Measurements from ENCODE around the gene PLA2G7. TPM values are rescaled to one million over a fixed set of nuclear protein-coding genes. Genes with fewer than 3 reads are reported as not detected.
A peak's percentile ranks its signal among the peaks of the same experiment; 100 is the strongest.
"Not testable (repeated sequence)": the region's sequence is repeated elsewhere in the genome, so short reads cannot be mapped to it uniquely, and the experiment has no call there.

PLA2G7 gene
- total RNA-seq, 4 donors from 2014 or later: 0.26 to 0.29 TPM; not detected in 2

- intact Hi-C loops (cut with DNase I): no loop called here
- DNase-seq (ENCODE audit: extremely low spot score): peak; percentile 66
- Histone ChIP-seq H3K27ac (replicated peaks in 1 of 4) (no peak overlapping the region), H3K27me3 (no peaks in the 10 kb centered on the region), H3K36me3 (no peaks in the 10 kb centered on the region), H3K4me1 (no peaks in the 10 kb centered on the region), H3K4me3 (no peak overlapping the region), H3K9me3 (no peaks in the 10 kb centered on the region)
- 89% methylated on average over 5 of the region's 5 CpGs for WGBS
- TF ChIP-seq POLR2AphosphoS5 (IDR thresholded peaks at IDR 0.05) (no peak), EP300 (IDR thresholded peaks at IDR 0.05) (no peak), POLR2A (IDR thresholded peaks at IDR 0.05; ENCODE audit: low read depth) (no peak)
- TF ChIP-seq, protein P1, sequence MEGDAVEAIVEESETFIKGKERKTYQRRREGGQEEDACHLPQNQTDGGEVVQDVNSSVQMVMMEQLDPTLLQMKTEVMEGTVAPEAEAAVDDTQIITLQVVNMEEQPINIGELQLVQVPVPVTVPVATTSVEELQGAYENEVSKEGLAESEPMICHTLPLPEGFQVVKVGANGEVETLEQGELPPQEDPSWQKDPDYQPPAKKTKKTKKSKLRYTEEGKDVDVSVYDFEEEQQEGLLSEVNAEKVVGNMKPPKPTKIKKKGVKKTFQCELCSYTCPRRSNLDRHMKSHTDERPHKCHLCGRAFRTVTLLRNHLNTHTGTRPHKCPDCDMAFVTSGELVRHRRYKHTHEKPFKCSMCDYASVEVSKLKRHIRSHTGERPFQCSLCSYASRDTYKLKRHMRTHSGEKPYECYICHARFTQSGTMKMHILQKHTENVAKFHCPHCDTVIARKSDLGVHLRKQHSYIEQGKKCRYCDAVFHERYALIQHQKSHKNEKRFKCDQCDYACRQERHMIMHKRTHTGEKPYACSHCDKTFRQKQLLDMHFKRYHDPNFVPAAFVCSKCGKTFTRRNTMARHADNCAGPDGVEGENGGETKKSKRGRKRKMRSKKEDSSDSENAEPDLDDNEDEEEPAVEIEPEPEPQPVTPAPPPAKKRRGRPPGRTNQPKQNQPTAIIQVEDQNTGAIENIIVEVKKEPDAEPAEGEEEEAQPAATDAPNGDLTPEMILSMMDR (IDR thresholded peaks at IDR 0.05): no peak
Measured at GRCh38 chr6:46748940-46749503, 13.8 kb upstream of the PLA2G7 start.

DNA sequence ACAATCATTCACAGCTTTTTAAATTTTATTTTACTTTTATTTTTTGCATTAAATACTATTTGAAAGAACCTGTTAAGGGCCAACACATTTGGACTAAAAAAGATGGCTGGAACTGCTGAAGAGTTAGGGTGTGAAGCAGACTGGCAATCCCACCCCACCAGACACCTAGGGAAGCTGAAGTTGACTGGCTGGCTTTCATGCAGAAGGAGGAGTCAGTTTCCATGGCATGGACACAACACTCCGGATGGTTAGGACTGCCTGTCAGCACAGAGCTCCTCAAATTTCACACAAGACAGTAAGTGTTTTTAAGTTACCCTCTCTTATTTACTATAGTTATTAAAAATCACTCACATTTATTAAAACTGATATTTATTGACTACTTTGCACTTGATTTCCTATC, 11.5 kb upstream of the PLA2G7 start, which contains the start of gene ANKRD66:
TSS of gene ANKRD66 (plus strand) at position 238 of the 400 bp plus-strand sequence. CDS start 5,016 bp downstream, outside the sequence.
- Histone ChIP-seq H3K27ac (replicated peaks in 1 of 4) (no peak within 1 kb of the TSS), H3K27me3 (no peaks in the 10 kb centered on the region), H3K4me3 (no peak within 1 kb of the TSS), H3K9me3 (no peaks in the 10 kb centered on the region), H3K4me1 (no peaks in the 10 kb centered on the region), H3K36me3 (no peaks in the 10 kb centered on the region)
- WGBS: 43% methylated on average over 1 of the region's 1 CpG
- TF ChIP-seq EP300 (IDR thresholded peaks at IDR 0.05): no peak
- TF ChIP-seq, protein P1 (IDR thresholded peaks at IDR 0.05): no peak
- TF ChIP-seq POLR2AphosphoS5 (IDR thresholded peaks at IDR 0.05): no peak
- no peak for TF ChIP-seq POLR2A (IDR thresholded peaks at IDR 0.05; ENCODE audit: low read depth)
- intact Hi-C loops (cut with DNase I): no loop called here
- DNase-seq (ENCODE audit: extremely low spot score): peak; percentile 62

DNA sequence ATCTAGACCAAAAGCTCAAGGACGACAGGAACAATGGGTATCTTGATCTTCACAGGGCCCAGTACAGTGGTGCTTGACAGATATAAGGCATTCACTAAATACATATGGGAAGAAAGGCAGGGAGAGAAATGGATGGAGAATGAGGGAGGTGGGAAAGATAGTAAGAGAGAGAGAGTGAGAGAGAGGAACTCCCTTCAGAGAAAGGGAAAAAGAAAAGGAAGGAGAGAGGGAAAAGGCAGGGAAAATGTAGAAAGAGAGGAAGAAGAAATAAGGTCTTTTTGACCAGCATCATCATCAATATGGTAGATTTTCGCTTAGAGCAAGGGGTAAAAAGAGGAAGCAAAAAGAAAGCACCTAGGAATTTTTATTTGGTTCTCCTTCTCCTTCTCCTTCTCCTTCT, 10.8 kb upstream of the PLA2G7 start:
- 77% methylated on average over 2 of the region's 2 CpGs for WGBS

GRCh38 chr6:46744159-46744725, 9.1 kb upstream of the PLA2G7 start:
- WGBS: 77% methylated on average over 3 of the region's 3 CpGs
- H3K9me3 ChIP-seq; H3K4me1 ChIP-seq; H3K27ac ChIP-seq (replicated peaks in 1 of 4); H3K27me3 ChIP-seq; H3K36me3 ChIP-seq; H3K4me3 ChIP-seq; intact Hi-C loops (cut with DNase I): not testable (repeated sequence)
- DNase-seq (ENCODE audit: extremely low spot score): peak; percentile 31

More for the DNA sequence above, 10.8 kb upstream of the PLA2G7 start:
- Histone ChIP-seq H3K9me3 (no peaks in the 10 kb centered on the region), H3K27ac (replicated peaks in 1 of 4) (no peak overlapping the region), H3K36me3 (no peaks in the 10 kb centered on the region), H3K27me3 (no peaks in the 10 kb centered on the region), H3K4me1 (no peaks in the 10 kb centered on the region), H3K4me3 (no peak overlapping the region)
- TF ChIP-seq EP300 (IDR thresholded peaks at IDR 0.05): no peak
- TF ChIP-seq POLR2AphosphoS5 (IDR thresholded peaks at IDR 0.05): no peak
- TF ChIP-seq, protein P1 (IDR thresholded peaks at IDR 0.05): no peak
- no peak for TF ChIP-seq POLR2A (IDR thresholded peaks at IDR 0.05; ENCODE audit: low read depth)
- intact Hi-C loops (cut with DNase I): no loop called here
- no peak for DNase-seq (ENCODE audit: extremely low spot score)

DNA sequence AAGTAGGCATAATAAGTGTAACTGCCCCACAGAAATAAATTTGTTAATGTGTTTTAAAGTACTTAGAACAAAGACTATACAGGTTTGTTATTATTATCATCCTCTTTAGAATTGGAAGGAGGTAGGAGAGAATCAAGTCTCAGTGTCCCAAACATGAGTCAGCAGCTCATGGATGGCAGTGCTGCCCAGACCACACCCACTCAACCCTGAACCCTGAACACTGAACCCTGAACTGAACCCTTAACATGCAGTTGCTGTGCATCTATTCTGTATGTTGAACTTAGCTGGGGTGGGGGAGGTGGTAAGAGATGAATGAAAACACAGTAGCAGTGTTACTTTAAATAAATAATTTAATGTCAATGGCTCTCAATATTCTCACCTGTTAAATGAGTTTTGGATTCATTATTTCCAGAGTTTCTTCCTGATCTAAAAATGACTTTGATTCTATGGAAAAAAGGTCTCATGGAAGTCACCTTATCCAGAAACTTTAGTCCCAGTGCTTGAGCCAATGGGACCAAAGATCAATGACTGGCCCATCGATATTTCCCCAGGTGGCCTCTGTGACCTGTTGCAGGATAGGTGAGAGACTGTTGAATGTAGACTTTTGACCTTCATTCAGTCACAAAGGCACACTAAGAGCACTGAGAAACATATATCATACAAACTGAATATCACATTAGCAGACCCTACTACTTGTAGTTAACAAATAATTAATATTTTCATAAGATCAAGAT, 8.4 kb upstream of the PLA2G7 start:
- H3K9me3 ChIP-seq: no peaks in the 10 kb centered on the region
- peak; percentile 19 for DNase-seq (ENCODE audit: extremely low spot score)
- no peak overlapping the region for H3K4me3 ChIP-seq
- 70% methylated on average over 1 of the region's 1 CpG for WGBS
- H3K27ac ChIP-seq (replicated peaks in 1 of 4): no peak overlapping the region
- H3K36me3 ChIP-seq: no peaks in the 10 kb centered on the region
- no peaks in the 10 kb centered on the region for H3K27me3 ChIP-seq
- TF ChIP-seq POLR2A (IDR thresholded peaks at IDR 0.05; ENCODE audit: low read depth) (no peak), EP300 (IDR thresholded peaks at IDR 0.05) (no peak), POLR2AphosphoS5 (IDR thresholded peaks at IDR 0.05) (no peak)
- TF ChIP-seq, protein P1 (IDR thresholded peaks at IDR 0.05): no peak
- intact Hi-C loops (cut with DNase I): no loop called here
- H3K4me1 ChIP-seq: no peaks in the 10 kb centered on the region

All from esophagus muscularis mucosa (tissue), 4 donors.